Measurements from ENCODE around the gene NFKBIE. TPM values are rescaled to one million over a fixed set of nuclear protein-coding genes. Genes with fewer than 3 reads are reported as not detected.
A peak's percentile ranks its signal among the peaks of the same experiment; 100 is the strongest.

Gene NFKBIE
- total and polyA plus RNA-seq, 9 of the 15 experiments (the other 6 are each of a cell fraction or from before 2014, with no cell fraction given): 2.1 to 16.4 (median 11.7) TPM

- Histone ChIP-seq H3K9me3 (replicated peaks; ENCODE audit: control insufficient read depth, insufficient read depth, low read depth, low read length) (no peaks in the 10 kb centered on the region), H3K27ac (ENCODE audit: extremely low read depth, low read depth, low read length) (peak overlapping the region; percentile 48; the same call in 1 of the 3 replicates), H3K4me1 (replicated peaks in 1 of 2; ENCODE audit: control insufficient read depth in 2 of 2, insufficient read depth in 2 of 2, low read length in 2 of 2) (peaks cover 68 to 83% of the 10 kb centered on the region in 2 experiments), H3K9ac (ENCODE audit: insufficient read depth in 1 of 2, low read depth in 2 of 2, low read length in 2 of 2) (peak overlapping the region in 1 of 2 experiments; percentile 61; a peak in 2 of 4 replicates), H3K9me1 (ENCODE audit: control insufficient read depth, insufficient read depth, low read length) (no peaks in the 10 kb centered on the region), H3K79me2 (ENCODE audit: control insufficient read depth, insufficient read depth, low read length) (peaks cover 29% of the 10 kb centered on the region), H3K36me3 (ENCODE audit: control insufficient read depth, insufficient read depth, low read length) (no peaks in the 10 kb centered on the region), H3K4me3 (no peak overlapping the region), H4K20me1 (replicated peaks; ENCODE audit: control insufficient read depth, insufficient read depth, low read length) (0 out of 2 replicates have a peak, but pooled peaks cover under 1% of the 10 kb centered on the region), H2AFZ (ENCODE audit: low read depth, low read length) (no peak overlapping the region), H3K27me3 (ENCODE audit: control insufficient read depth in 2 of 2, insufficient read depth in 2 of 2, low read length in 2 of 2) (no peaks in the 10 kb centered on the region), H3K4me2 (ENCODE audit: insufficient read depth, low read length) (0 out of 2 replicates have a peak overlapping the region, but pooled peaks have one; percentile 22)
- ATAC-seq (no peak), DNase-seq (ENCODE audit: extremely low read depth in 1 of 4, low spot score in 3 of 4) (no peak), FAIRE-seq (no peak)
- in situ Hi-C loops (cut with MboI): no loop called here
- TF ChIP-seq KDM1A (IDR thresholded peaks at IDR 0.05): 0 out of 4 replicates have a peak, but pooled peaks of 1 of the 2 experiments have one; percentile 18
- TF ChIP-seq SMC3 (conservative IDR thresholded peaks at IDR 0.05; ENCODE audit: insufficient read depth, low read depth, low read length): no peak
- TF ChIP-seq ZNF121 (CRISPR knock-in tag; conservative IDR thresholded peaks at IDR 0.05): peak; percentile 86
- TF ChIP-seq KAT7 (CRISPR knock-in tag; IDR thresholded peaks at IDR 0.05; ENCODE audit: borderline replicate concordance): 0 out of 2 replicates have a peak, but pooled peaks have one; percentile 45
- WGBS (ENCODE audit: insufficient coverage, low coverage, missing lambda C conversion rate): 78% methylated on average over 4 of the region's 4 CpGs
- ChIA-PET POLR2A (interaction anchor here (0.5 to 6.8 kb wide), 7 partner anchors 12 to 714 kb away, joined by 3 to 52 read pairs (median 9); partner anchors contain the start of gene HSP90AB1), CTCF (ENCODE audit: low intra/inter-chr PET ratio) (interaction anchor here (1.9 kb wide), 1 partner anchor 48 kb away, joined by 5 read pairs; no protein-coding TSS in a partner anchor)
- BruUV-seq (replicated peaks): no TSS peak
- intact Hi-C loops (cut with micrococcal nuclease): loop anchor here (2.0 to 10.0 kb wide), 2 partner anchors 18 to 586 kb away; partner anchors contain the start of gene MAD2L1BP
Observed at GRCh38 chr6:44220913-44221290, 44.4 kb downstream of the NFKBIE start.
